Body of pancreas (tissue), 4 donors: ENCODE data around the gene SLC4A1AP. TPM values are rescaled to one million over a fixed set of nuclear protein-coding genes. Genes with fewer than 3 reads are reported as not detected.
A peak's percentile ranks its signal among the peaks of the same experiment; 100 is the strongest.

Experiments
- ATAC-seq: fragments of 150-250 bp; one replicate; pipeline ENCODE4 v1.9.1; 2016
- DNase-seq, 4 donors: peaks; one replicate each; pipeline ENCODE4 v3.0.0-alpha.2; 2019
- H3K27ac ChIP-seq, 4 donors: fragments of 200-600 bp; sonication (generic); 1 replicate in 3 of 4; 2 replicates in 1 of 4; pipeline versions ENCODE4 v1.5.1 to v1.6.1; 2016 to 2019; ENCODE audit warnings: mild to moderate bottlenecking in 1 of 4, mixed read lengths in 1 of 4, moderate library complexity in 1 of 4
- H3K27me3 ChIP-seq, 2 donors: fragments of 200-600 bp; sonication (generic); one replicate each; pipeline ENCODE4 v1.6.0; 2016; ENCODE audit warnings: mild to moderate bottlenecking in 1 of 2
- H3K36me3 ChIP-seq, 2 donors: fragments of 200-600 bp; sonication (generic); replicated peaks in 1 of 2; 2 replicates each; pipeline ENCODE4 v1.5.1; 2016; ENCODE audit warnings: low read depth in 2 of 2; ENCODE audit not compliant: insufficient read depth in 1 of 2
- H3K4me1 ChIP-seq: fragments of 200-600 bp; sonication (generic); one replicate; pipeline ENCODE4 v1.6.0; 2016
- H3K4me3 ChIP-seq, 2 donors: fragments of 200-600 bp; sonication (generic); 1 replicate in 1 of 2; 2 replicates in 1 of 2; pipeline ENCODE4 v1.5.1; 2016 to 2019
- H3K9me3 ChIP-seq, 3 donors: fragments of 200-600 bp; sonication (generic); 1 replicate in 2 of 3; 2 replicates in 1 of 3; pipeline ENCODE4 v1.5.1; 2016
- CTCF ChIP-seq, 7 experiments: fragments of 450-650 bp in 4 of 7; fragments of 200-600 bp in 3 of 7; sonication (generic) in 3 of 7; IDR thresholded peaks; one replicate each; pipeline ENCODE4 v1.5.1; 2016 to 2019; ENCODE audit warnings: antibody characterized with exemption in 7 of 7
- POLR2A ChIP-seq, 3 donors: fragments of 450-650 bp; IDR thresholded peaks; one replicate each; pipeline ENCODE4 v1.6.1; 2016; ENCODE audit warnings: antibody characterized with exemption in 3 of 3, mild to moderate bottlenecking in 2 of 3
- WGBS, 2 donors: methylation state at CpG; one replicate each; pipeline ENCODE4 v1.1.5; 2017; 5-methylcytosine and 5-hydroxymethylcytosine counted together
- intact Hi-C: fragments of 100-400 bp; cut with DNase I; formaldehyde crosslinking; loops from one replicate; pipeline ENCODE4 v1.15.1; 2023
- total RNA-seq, 2 donors: library from RNA; depleted of rRNA; stranded (reverse); fragments of >200 nt; gene quantifications; one replicate each; pipeline ENCODE4 v1.1.0, GENCODE V29; 2016

SLC4A1AP gene
- 10 to 100 TPM; 15.6 to 22.4 TPM for total RNA-seq

- no peaks in the 10 kb centered on the region for H3K27me3 ChIP-seq
- H3K36me3 ChIP-seq, result peaks cover 3 to 13% of the 10 kb centered on the region in 2 donors
- H3K27ac ChIP-seq, result peak within 1 kb of the TSS; percentile 87 to 89 (median 88)
- WGBS, 2 donors, result 0 to 1% methylated on average over 39 to 56 of the region's 56 CpGs
- peaks cover 26% of the 10 kb centered on the region for H3K4me1 ChIP-seq
- ATAC-seq (peak; percentile 82), DNase-seq (peak; percentile 66 to 80 (median 72))
- H3K9me3 ChIP-seq, result no peaks in the 10 kb centered on the region
- intact Hi-C loops, result no loop called here
- peak within 1 kb of the TSS; percentile 74 to 87 for H3K4me3 ChIP-seq
- peak in 1 of 7 experiments; percentile 11 for TF ChIP-seq CTCF (IDR thresholded peaks at IDR 0.05)
- TF ChIP-seq POLR2A (IDR thresholded peaks at IDR 0.05), result peak in 2 of 3 donors; percentile 40 to 55
Measured at GRCh38 chr2:27663285-27664153, at the start of gene SLC4A1AP, which contains the start of gene SUPT7L. SLC4A1AP (plus strand) TSS chr2:27663889; CDS start chr2:27663915, 26 bp downstream. SUPT7L (minus strand) TSS chr2:27663614; CDS start chr2:27662192, 1,422 bp downstream.

- no peak for ATAC-seq
- H3K27ac ChIP-seq, result no peak overlapping the region
- TF ChIP-seq POLR2A (IDR thresholded peaks at IDR 0.05), result no peak
- TF ChIP-seq CTCF (IDR thresholded peaks at IDR 0.05), result no peak
- WGBS, 2 donors, result 88 to 93% methylated on average over 2 of the region's 2 CpGs
- H3K4me1 ChIP-seq, result no peaks in the 10 kb centered on the region
- DNase-seq, result no peak
- no peaks in the 10 kb centered on the region for H3K27me3 ChIP-seq
- intact Hi-C loops, result no loop called here
- no peak overlapping the region for H3K4me3 ChIP-seq
- no peaks in the 10 kb centered on the region for H3K9me3 ChIP-seq
- H3K36me3 ChIP-seq, result peaks cover 0 to 24% of the 10 kb centered on the region in 2 donors
Measured at GRCh38 chr2:27613985-27614384, 49.7 kb upstream of the SLC4A1AP start.

- Histone ChIP-seq H3K4me1 (no peaks in the 10 kb centered on the region), H3K9me3 (no peaks in the 10 kb centered on the region), H3K27me3 (no peaks in the 10 kb centered on the region), H3K4me3 (no peak overlapping the region), H3K36me3 (peaks cover 0 to 24% of the 10 kb centered on the region in 2 donors), H3K27ac (no peak overlapping the region)
- 95 to 96% methylated on average over 3 of the region's 3 CpGs for WGBS, 2 donors
- intact Hi-C loops, result no loop called here
- no peak for DNase-seq
- TF ChIP-seq CTCF (IDR thresholded peaks at IDR 0.05) (no peak), POLR2A (IDR thresholded peaks at IDR 0.05) (no peak)
- ATAC-seq, result no peak
Measured at GRCh38 chr2:27615316-27615715, 48.4 kb upstream of the SLC4A1AP start.

GRCh38 chr2:27621524-27621923, 42.2 kb upstream of the SLC4A1AP start:
- WGBS, 2 donors, result 68 to 86% methylated on average over 1 of the region's 1 CpG
- no peaks in the 10 kb centered on the region for H3K27me3 ChIP-seq
- no peak overlapping the region for H3K4me3 ChIP-seq
- H3K4me1 ChIP-seq, result no peaks in the 10 kb centered on the region
- H3K27ac ChIP-seq, result no peak overlapping the region
- ATAC-seq (no peak), DNase-seq (no peak)
- TF ChIP-seq POLR2A (IDR thresholded peaks at IDR 0.05), result no peak
- TF ChIP-seq CTCF (IDR thresholded peaks at IDR 0.05), result no peak
- peaks cover 4 to 20% of the 10 kb centered on the region in 2 donors for H3K36me3 ChIP-seq
- intact Hi-C loops, result no loop called here
- H3K9me3 ChIP-seq, result no peaks in the 10 kb centered on the region
